Fibroblast of skin of right quadriceps (primary cell): Measurements from ENCODE around the gene SYNE2.
A peak's percentile ranks its signal among the peaks of the same experiment; 100 is the strongest.

ENCODE experiments used
- DNase-seq: peaks from one replicate; pipeline ENCODE4 v3.0.0-alpha.2; 2013

Gene SYNE2

GRCh38 chr14:64220466-64220865 lies 367.7 kb downstream of the SYNE2 start:
- no peak for DNase-seq

- DNase-seq: no peak
Measured at GRCh38 chr14:64221391-64222003, 368.7 kb downstream of the SYNE2 start.

DNA sequence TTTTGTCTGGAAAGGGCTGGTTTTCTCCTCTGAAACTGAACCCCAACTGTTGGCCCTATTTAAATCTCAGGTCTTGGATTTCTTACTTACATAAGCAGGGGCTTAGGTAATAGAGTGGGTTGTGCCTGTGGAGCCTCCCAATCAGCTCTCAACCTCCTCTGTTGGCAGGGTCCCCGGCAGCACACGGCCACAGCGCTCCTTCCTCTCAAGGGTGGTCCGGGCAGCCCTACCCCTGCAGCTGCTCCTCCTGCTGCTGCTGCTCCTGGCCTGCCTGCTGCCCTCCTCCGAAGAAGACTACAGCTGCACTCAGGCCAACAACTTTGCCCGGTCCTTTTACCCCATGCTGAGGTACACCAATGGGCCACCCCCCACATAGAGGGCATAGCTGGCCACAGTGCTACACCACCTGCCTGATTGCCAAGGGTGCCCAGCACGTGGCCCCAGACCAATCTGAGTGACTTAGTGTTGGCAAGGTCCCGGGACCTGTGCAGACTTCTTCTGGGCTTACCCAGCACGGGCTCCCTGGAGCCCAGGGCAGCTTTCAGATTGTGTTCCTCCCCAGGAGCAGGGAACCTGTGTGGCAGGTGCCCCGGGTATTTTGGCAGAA lies 372.4 kb downstream of the SYNE2 start:
- no peak for DNase-seq

GRCh38 chr14:64227856-64228255 lies 375.1 kb downstream of the SYNE2 start:
- no peak for DNase-seq

DNA sequence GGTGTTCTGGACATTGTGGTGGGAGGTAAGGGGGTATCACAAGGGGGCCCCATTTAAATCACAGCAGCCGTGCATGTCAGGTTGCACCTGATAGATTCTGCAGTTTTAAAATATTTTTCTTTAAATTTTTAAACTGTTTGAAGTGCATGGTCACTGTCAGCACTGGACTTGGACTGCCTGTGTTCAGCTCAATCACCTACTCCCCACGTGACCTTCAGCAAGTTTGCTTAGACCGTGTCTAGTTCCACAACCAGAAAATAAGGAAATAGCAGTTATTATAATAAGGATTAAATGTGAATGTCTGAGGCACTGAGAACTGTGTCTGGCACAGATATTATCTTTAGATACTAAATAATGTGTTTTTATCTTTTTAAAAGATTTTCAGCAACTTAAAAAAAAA lies 376.7 kb downstream of the SYNE2 start:
- no peak for DNase-seq

DNA sequence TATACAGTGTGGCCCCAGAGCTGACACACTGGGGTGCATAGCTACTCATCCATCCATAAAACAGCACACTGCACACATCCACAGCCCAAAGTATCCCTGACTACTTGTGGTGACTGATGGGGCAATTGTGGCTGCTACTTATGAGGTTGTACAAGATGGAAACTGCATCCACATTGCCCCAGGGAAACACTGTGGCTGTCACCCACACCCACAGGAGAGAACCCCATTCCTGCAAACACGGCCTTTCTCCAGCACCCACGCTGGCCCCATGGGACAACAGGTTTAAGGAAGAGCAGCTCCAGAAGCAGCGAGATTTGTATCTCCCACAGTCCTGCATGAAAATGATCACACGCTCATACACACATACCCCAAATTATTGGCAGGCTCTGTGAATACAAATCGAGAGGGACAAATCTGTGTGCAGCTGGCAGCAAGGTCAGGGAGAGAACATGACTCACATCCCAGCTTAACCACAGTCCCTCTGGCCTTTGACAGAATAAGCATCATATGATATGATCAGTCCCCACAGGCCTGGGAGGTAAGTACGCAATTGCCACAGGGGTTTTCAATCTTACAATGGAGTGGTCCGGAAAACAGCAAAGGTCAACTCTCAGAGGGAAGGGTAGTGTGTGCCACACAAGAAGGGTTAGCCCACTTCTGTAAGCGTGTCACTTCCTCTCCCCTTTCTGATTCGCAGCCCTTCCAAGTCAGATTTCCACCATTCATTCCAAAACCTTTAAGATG lies 379.5 kb downstream of the SYNE2 start:
- DNase-seq: peak; percentile 39

GRCh38 chr14:64232944-64233343 lies 380.1 kb downstream of the SYNE2 start:
- no peak for DNase-seq

GRCh38 chr14:64233531-64234190 lies 380.9 kb downstream of the SYNE2 start:
- DNase-seq: no peak

DNA sequence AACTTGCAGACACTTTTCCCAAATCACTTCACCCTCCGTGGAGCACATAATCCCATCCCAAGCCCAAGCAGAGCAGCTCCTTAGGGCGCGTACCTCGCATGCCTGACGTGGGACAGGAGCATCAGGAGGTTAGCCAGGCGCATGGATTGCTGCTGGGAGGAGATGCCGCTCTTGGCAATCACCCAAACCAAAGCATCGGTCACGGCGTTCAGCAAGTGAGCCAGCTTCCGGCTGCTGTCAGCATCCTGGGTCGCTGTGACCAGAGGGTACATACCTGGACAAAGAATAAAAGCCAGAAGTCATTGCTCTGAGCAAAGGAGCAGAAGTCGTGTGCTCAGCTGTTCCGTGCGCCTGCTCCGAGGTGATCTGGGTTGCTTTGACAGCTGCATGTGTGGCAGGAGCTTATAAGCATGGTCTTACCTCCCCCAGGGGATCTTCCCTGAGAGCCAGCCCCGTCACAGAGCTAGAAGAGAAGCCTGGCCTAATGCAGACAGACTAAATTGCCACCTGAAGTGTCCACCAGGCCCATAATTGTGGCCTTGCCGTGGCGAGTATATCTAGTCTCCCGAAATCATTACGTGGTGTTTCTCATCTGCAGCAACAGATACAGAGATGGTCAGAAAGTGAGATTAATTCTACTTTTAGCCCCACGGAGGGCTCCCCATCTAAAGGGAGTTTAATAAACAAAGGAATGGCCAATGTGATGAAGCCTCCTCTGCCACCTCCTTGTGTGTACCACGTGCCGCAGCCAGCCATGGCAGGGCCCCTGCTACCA lies 382.3 kb downstream of the SYNE2 start:
- no peak for DNase-seq

DNA sequence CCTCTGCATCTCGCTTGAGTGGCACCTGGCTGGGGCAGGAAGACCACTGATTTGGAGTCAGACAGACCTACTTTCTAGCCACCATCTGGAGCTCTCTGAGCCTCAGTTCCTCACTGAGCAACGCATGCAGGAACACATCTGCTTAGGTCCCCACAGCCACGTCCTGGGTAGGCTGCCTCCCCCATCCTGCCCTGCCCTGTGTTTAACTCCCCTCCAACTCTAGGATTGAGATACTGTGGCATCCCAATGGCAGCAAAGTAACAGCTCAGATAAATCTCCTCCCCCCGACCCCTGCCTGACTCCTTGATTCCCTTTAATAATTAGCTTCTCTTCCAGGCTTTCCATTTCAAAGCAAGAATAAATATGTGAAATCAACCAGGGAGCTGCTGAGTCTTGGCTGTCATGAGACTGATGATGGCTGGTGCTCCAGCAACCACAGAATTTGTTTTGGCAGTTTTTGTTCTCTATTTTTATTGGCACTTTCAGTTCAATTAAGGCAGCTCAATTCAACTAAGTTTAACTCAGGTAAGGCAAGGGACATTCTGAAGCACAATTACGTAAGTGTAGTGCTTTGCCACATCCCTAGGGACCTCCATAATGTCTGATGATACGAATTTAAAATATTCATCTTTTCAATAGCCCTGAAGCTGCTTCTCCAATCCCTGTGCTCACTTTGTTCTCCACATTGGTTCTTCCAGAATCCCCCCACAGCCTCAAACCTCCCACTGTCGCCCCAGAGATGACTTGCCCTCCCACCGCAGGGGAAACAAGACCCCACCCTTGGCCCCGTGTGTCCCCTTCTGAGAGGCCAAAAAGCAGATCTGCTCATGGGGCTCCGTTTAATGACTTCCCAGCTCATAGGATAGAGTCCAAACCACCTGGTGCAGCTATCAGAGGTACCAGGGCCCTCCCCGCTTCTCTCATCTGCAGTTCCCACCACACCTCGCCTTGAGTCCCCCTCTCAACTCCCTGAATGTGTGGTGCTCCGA lies 383.1 kb downstream of the SYNE2 start:
- no peak for DNase-seq

DNA sequence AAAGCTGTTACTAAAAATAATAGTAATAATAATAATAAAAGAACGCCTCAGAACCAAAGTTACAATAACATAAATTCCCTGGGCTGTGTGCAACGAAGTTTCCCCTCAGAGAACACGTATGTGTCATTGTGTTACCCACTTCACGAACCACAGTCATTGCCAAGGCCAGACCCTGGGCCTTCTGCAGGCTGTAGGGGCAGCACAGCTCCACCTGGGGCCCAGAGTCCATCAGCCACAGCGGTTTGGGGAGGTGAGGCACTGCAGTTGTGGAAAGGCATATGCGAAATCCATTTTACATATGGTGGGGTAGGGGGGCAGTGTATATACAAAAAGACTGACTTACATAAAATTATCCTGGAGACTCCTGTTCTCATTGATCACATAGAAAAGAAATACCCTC lies 385.2 kb downstream of the SYNE2 start:
- DNase-seq: no peak

GRCh38 chr14:64238631-64239030 lies 385.8 kb downstream of the SYNE2 start:
- DNase-seq: no peak

- DNase-seq: no peak
Measured at GRCh38 chr14:64244279-64244678, 391.5 kb downstream of the SYNE2 start.

DNA sequence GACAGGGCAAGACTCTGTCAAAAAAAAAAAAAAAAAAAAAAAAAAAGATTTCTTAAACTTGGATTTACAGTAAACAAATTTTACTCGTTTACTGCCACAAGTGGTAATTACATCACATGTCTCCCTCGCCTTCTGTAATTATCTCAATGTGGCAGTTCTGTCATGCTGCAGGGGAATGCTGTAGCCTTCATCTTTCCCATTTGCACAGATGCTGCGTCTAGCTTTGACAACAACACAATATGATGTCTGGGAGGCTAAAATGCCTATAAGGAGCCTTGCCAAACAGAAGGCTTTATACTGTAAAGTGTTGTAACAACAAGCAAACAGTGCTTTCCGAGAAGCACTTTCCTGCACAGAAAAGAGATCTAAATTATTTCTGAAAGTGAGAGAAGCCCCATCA lies 392.7 kb downstream of the SYNE2 start:
- no peak for DNase-seq

GRCh38 chr14:64246688-64247087 lies 393.9 kb downstream of the SYNE2 start:
- no peak for DNase-seq

GRCh38 chr14:64247195-64247594 lies 394.4 kb downstream of the SYNE2 start:
- DNase-seq: no peak

DNA sequence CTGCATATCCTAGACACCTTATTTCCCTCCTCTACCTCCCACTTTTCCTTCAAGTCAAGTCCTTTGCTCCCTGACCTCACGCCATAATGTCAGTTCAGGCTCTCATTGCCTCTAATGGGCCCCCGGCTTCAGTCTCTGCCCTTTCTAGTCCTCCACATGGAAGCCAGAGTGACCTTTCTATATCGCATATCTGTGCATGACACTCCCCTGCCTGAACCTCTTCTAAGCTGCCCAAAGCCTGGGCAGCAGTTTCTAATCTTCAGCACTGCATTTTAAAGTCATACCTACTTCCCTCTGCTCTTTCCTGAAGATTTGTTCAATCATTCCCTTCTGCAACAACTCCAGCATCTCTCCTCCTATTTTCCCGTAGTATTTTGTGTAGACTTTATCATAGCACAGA lies 395.9 kb downstream of the SYNE2 start:
- no peak for DNase-seq

DNA sequence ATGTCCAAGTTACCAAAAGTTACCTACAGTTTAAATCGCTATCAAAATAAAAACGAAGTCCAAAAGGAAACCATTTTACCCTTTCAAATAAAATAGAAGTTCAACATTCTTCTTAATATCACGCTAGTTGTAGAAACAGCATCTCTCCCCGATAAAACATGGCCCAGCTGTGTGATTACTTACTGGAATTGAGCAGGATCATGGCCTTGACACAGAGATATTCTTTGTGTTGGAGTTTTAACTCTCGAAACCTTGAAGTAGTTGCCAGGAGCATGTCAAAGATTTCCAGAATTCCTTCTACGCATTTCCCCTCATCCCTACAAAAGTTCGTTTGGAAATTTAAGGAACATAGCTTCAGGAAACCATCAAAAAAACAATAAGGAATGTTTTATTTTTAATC lies 396.6 kb downstream of the SYNE2 start:
- no peak for DNase-seq

DNA sequence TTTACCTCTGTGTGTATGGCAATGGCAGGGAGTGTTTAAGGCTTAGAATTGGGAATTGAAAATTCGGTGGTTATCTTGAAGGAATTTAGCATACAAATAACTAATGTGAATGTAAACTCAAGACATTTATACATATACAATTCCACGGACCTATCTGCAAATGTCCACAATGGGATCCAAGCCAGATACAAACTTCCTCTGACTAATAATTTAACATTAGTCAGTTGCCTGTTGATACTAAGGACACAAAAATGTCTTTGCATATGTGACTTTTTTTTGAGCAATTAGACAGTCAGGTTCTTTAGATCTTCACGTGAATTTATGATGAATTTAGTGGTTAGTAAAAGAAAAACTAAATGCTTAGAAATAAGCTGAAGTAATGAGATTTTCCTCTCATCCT lies 400.9 kb downstream of the SYNE2 start:
- DNase-seq: peak; percentile 68

- DNase-seq: no peak
Measured at GRCh38 chr14:64255756-64256155, 403.0 kb downstream of the SYNE2 start.

DNA sequence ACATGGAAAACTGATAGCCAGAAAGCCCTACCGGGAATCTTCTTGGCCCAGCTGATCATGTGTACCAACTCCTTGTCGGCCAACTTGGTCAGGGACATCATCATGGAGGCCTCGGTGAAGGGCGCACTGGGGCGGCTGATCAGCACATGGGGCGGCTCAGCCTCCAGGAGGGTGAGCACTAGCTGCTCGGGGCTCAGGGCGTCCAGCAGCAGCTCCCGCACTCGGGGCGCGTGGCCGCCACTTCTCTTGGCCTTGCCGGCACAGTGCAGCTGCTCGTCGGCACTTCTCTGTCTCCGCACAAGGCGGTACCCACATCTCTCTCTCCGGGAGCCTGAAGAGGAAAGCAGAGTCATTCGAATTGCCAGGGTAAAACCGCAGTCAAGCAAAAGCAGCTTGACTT lies 407.6 kb downstream of the SYNE2 start:
- DNase-seq: no peak

DNA sequence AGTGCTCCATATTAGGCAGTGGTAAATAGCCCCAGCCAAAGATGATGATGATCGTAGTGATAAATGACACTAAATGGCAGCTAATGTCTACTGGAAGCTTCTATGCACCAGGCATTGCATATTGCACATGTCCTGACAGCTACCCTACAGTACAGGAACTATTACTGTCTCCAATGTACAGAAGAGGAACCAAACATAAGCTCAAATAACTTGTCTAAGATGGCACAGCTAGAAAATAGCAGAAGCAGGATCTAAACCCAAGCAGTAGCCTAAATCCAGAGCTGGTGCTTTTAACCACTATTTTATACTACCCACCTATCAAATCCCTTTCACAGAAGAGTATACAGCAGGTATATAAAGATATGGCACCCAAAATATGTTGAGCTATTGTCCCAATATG lies 412.4 kb downstream of the SYNE2 start:
- DNase-seq: no peak
